D721Med (cell line): ENCODE measurements around the gene LRRC45.
A peak's percentile ranks its signal among the peaks of the same experiment; 100 is the strongest.

Experiments
- DNase-seq: peaks from one replicate; pipeline ENCODE4 v3.0.0; 2011; ENCODE audit warnings: low spot score; ENCODE audit not compliant: insufficient read length
- FAIRE-seq: peaks from 2 replicates; lab custom pipeline; 2011; peaks lifted over from hg19 to GRCh38; lab: Jason Lieb, UNC
- TF ChIP-seq, protein P1 (sequence below): IDR thresholded peaks from 2 replicates; pipeline ENCODE4 v1.5.1; 2012; ENCODE audit warnings: mild to moderate bottlenecking, control low read depth; ENCODE audit not compliant: insufficient read depth; ENCODE audit errors: missing control alignments

The LRRC45 gene

DNA sequence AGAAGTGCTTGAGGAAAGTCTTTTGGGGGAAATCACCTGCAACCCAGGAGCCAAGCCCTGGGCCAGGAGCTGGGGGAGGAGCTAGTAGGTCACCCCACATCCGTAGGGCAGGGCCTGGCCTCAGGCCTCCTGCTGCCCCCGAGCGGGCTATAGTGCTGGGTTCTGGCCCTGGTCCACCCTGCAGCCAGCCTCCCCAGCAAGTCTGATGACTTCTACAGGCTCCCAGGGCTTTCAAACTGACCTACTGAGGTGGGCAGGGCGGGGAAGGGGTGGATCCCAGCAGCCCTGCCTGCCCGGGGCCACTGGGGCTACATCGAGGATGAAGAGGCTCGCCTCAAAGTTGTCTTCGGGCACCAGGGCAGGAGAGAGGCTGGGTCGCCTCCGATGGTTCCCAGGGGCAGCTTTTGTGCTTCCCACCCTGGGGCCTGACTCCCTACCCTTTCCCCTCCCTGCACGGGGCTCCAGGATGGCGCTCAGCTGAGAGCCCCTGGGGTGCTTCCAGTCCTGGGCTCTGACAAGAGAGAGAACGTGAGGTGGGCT lies 5.4 kb upstream of the LRRC45 start:
- DNase-seq: no peak
- TF ChIP-seq, protein P1, sequence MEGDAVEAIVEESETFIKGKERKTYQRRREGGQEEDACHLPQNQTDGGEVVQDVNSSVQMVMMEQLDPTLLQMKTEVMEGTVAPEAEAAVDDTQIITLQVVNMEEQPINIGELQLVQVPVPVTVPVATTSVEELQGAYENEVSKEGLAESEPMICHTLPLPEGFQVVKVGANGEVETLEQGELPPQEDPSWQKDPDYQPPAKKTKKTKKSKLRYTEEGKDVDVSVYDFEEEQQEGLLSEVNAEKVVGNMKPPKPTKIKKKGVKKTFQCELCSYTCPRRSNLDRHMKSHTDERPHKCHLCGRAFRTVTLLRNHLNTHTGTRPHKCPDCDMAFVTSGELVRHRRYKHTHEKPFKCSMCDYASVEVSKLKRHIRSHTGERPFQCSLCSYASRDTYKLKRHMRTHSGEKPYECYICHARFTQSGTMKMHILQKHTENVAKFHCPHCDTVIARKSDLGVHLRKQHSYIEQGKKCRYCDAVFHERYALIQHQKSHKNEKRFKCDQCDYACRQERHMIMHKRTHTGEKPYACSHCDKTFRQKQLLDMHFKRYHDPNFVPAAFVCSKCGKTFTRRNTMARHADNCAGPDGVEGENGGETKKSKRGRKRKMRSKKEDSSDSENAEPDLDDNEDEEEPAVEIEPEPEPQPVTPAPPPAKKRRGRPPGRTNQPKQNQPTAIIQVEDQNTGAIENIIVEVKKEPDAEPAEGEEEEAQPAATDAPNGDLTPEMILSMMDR: no peak
- no peak for FAIRE-seq

DNA sequence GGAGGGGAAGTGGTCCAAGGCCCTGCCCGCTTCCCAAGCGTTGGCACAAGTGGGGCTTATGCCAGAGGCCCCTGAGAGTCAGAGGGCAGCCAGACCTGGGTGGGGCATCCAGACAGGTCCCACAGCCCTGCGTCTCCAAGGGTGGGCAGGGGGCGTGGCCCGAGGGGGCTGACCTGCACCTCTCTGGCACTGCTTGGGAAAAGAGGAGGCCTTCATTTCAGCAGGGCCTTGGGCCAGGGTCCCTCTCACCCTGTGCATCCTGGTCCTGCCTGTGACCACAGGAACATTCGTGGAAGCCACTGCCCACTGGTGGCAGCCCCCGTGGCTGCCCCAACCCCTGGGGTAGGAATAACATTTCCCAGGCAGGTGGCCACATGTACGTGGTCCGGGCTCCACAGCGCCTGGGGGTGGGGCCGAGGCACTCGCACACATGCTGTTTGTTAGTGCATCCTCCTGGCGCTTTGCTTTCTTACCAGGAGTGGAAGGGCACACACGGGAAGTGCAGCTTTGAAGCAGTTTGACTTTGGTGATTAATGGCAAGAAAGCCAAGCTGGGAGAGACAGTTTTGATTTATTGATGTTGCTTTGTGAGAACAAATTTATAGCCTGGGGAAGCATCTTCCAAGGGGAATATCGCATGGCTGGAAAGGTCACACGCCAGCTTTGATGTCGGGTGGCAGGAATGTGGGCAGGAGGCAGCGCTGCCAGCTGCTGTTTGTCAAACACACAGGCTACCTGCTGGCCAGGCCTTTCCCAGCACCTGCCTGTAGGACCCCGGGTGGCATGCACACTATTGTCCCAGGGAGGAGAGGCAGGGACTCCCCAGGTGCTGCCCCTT lies 4.7 kb upstream of the LRRC45 start:
- TF ChIP-seq, protein P1: no peak
- DNase-seq (no peak), FAIRE-seq (no peak)

DNA sequence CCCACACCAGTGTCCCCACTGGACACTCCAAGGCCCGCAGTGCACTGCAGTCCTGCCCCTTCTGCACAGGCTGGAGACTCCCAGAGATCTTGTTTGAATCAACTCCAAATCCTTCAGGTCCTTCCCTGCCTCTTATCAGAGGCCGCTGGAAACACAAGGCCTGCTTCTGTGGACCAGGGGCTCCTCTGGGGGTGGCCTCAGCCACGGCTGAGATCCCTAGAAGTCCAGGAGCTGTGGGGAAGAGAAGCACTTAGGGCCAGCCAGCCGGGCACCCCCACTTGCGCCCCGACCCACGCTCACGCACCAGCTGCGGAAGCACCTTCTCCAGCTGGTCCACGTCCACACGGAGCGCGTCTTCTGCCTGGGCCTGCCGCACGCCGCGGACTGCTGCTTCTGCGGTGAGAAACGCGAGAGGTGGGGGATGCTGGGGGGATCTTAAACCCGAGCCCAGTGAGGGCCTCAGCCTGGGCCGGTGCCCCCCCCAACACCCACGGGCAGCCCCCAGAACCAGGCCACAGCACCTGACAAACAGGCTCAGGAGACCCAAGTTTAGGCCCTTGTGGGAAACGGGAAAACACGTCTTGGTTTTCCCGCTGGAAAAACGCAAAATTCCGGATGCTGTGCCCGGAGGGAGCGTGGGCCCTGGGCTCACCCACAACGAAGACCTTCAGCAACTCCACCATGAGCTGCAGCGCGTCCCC lies 4.0 kb upstream of the LRRC45 start:
- DNase-seq (no peak), FAIRE-seq (no peak)
- TF ChIP-seq, protein P1: no peak

DNA sequence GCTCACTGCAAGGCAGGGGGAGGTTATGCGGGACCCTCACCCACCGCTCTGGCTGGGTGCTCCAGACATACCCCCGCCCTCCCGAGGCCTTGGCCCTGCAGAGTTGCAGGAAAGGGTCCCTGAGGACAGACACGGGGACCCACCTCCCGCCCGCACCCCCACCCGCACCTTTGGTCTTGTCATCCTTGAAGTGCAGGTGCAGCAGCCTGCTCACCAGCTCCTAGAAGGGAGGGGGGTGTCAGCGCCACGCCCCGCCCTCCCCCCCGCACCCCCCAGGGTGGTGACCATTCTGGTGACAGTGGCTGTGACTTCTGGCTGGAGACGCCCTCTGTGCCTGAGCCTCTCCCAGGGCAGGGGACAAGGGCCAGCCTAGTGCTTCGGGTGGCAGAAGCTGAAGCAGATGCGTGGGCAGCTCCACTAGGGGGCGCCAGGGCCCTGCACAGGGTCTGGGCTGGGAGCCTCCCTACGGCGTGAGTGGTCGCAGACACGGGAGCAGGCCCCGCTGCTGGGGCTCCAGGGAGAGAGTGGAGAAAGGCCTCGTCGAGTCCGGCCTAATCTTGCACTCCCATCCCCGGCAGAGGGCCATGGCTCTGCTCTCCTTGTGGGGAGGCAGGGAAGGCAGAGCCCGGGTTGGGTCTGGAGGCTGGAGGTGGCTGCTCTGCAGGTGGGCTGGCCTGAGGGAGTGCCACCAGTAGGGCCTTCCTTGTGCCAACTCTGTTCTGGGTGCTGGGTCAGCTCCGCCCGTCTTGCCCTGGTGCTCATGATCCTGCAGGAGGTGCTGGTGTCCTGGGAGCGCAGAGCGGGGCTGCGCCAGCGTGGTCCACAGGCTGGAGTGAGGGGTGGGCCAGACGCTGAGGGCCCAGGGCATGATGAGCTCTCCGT lies 3.2 kb upstream of the LRRC45 start:
- FAIRE-seq (no peak), DNase-seq (peak; percentile 87)

DNA sequence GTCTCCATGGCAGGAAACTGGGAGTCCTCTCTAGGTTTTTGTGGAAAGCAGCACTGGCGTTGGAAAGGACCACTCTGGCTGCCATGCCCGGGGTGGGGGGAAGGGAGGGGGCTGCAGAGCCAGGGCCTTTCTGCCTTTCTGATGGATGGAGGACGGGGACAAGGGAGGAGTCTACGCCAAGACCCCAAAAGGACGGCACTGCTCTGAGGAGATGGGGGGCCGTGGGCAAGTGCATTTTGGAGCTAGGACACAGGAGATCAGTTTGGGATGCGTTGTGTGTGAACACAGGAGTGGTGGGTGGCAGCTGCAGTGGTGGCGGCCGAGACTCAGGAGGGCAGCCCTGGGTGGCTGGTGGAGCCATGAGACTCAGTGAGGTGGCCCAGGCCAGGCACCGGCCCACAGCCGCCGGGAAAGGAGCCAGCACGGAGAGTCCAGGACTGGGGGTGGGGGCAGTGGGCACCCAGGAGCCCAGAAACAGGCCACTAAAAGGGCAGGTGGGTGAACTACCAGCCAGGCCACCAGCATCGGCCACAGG lies 2.5 kb upstream of the LRRC45 start:
- TF ChIP-seq, protein P1: no peak
- FAIRE-seq (no peak), DNase-seq (no peak)

More for the DNA sequence above, 3.2 kb upstream of the LRRC45 start:
- TF ChIP-seq, protein P1: peak; percentile 82

DNA sequence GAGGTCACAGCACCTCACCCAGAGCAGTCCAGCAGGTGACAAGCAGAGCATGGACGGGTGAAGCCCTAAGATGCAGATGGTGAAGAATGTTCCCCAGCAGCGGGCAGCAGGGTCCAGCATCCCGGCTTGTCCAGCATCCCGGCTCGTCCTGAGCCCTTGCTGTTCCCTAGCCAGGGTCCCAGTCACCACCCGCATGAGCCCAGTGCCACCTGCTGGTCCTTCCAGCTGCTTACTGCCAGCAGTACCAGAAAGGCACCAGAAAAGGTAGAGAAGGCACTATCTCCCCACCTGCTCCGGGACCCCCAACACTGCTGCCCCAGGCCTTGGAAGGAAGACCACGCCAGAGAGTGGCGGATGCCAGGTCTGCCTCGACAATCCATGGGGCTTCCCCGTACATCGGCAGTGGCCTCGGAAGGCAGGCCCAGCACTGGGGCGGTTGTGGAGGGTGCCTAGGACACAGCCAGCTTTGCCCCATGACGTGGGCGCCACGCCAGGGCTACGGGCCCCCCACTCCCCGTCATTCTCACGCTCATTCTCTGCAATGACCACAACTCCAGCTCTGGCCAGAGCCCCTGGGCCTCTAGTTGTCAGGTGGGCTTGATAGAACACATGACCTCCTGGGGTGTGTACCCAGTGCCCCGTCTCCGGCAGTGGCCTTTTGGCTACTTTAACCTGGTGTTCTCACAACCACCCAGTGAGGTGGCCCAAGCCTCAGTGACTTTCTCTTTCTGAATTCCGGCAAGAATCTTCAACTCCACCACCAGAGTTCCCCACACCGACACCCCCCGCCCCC lies 1.8 kb upstream of the LRRC45 start:
- DNase-seq (no peak), FAIRE-seq (no peak)
- TF ChIP-seq, protein P1: peak; percentile 82
